Parathyroid adenoma (tissue), 2 donors: Measurements from ENCODE around the gene ZNF862.

Source experiments
- H2AFZ ChIP-seq: fragments of 300-600 bp; sonication (generic); one replicate; pipeline ENCODE4 v1.7.0; 2017; ENCODE audit warnings: antibody characterized with exemption, mild to moderate bottlenecking
- H3K27ac ChIP-seq: fragments of 300-600 bp; sonication (generic); one replicate; pipeline ENCODE4 v1.7.0; 2017
- H3K27me3 ChIP-seq: fragments of 300-600 bp; sonication (generic); one replicate; pipeline ENCODE4 v1.7.0; 2017; ENCODE audit warnings: low read length; ENCODE audit not compliant: control insufficient read depth, insufficient read depth
- H3K36me3 ChIP-seq: fragments of 300-600 bp; sonication (generic); one replicate; pipeline ENCODE4 v1.7.0; 2017; ENCODE audit warnings: low read length; ENCODE audit not compliant: control insufficient read depth, insufficient read depth
- H3K4me1 ChIP-seq: fragments of 300-600 bp; sonication (generic); one replicate; pipeline ENCODE4 v1.7.0; 2017; ENCODE audit warnings: control low read depth
- H3K4me2 ChIP-seq: fragments of 300-600 bp; sonication (generic); one replicate; pipeline ENCODE4 v1.7.0; 2017; ENCODE audit warnings: low read length
- H3K4me3 ChIP-seq: fragments of 300-600 bp; sonication (generic); one replicate; pipeline ENCODE4 v1.7.0; 2017; ENCODE audit warnings: low read depth, low read length
- H3K79me2 ChIP-seq: fragments of 300-600 bp; sonication (generic); one replicate; pipeline ENCODE4 v1.7.0; 2017; ENCODE audit warnings: control low read depth
- H3K9ac ChIP-seq: fragments of 300-600 bp; sonication (generic); one replicate; pipeline ENCODE4 v1.7.0; 2017; ENCODE audit warnings: mild to moderate bottlenecking
- H3K9me3 ChIP-seq: fragments of 300-600 bp; sonication (generic); one replicate; pipeline ENCODE4 v1.7.0; 2017; ENCODE audit warnings: low read length; ENCODE audit not compliant: control insufficient read depth
- CTCF ChIP-seq: fragments of 300-600 bp; sonication (generic); IDR thresholded peaks from one replicate; pipeline ENCODE4 v1.7.0; 2017; ENCODE audit warnings: antibody characterized with exemption, mild to moderate bottlenecking
- donor health status: primary hyperparathyroidism.

ZNF862 gene

GRCh38 chr7:149806726-149807125 is 31.4 kb upstream of the ZNF862 start:
- no peak for TF ChIP-seq CTCF

GRCh38 chr7:149808311-149808710 is 29.9 kb upstream of the ZNF862 start:
- Histone ChIP-seq H3K27ac (no peak overlapping the region), H3K27me3 (no peaks in the 10 kb centered on the region), H3K36me3 (no peaks in the 10 kb centered on the region), H3K4me2 (no peak overlapping the region), H3K9ac (no peak overlapping the region), H3K9me3 (no peaks in the 10 kb centered on the region), H2AFZ (no peak overlapping the region), H3K79me2 (no peaks in the 10 kb centered on the region), H3K4me1 (no peaks in the 10 kb centered on the region), H3K4me3 (no peak overlapping the region)
- TF ChIP-seq CTCF: no peak

More at GRCh38 chr7:149806726-149807125, 31.4 kb upstream of the ZNF862 start:
- Histone ChIP-seq H3K27ac (no peak overlapping the region), H3K27me3 (no peaks in the 10 kb centered on the region), H3K9ac (no peak overlapping the region), H3K79me2 (no peaks in the 10 kb centered on the region), H3K36me3 (no peaks in the 10 kb centered on the region), H3K4me1 (no peaks in the 10 kb centered on the region), H2AFZ (no peak overlapping the region), H3K4me2 (no peak overlapping the region), H3K9me3 (no peaks in the 10 kb centered on the region), H3K4me3 (no peak overlapping the region)

GRCh38 chr7:149809215-149809614 is 29.0 kb upstream of the ZNF862 start:
- Histone ChIP-seq H2AFZ (no peak overlapping the region), H3K9me3 (no peaks in the 10 kb centered on the region), H3K27ac (no peak overlapping the region), H3K4me2 (no peak overlapping the region), H3K4me3 (no peak overlapping the region), H3K4me1 (no peaks in the 10 kb centered on the region), H3K79me2 (no peaks in the 10 kb centered on the region), H3K27me3 (no peaks in the 10 kb centered on the region), H3K9ac (no peak overlapping the region), H3K36me3 (no peaks in the 10 kb centered on the region)
- no peak for TF ChIP-seq CTCF

- H3K79me2 ChIP-seq: no peaks in the 10 kb centered on the region
- H3K9ac ChIP-seq: no peak overlapping the region
- no peak overlapping the region for H3K4me2 ChIP-seq
- no peak for TF ChIP-seq CTCF
- no peaks in the 10 kb centered on the region for H3K9me3 ChIP-seq
- H3K4me1 ChIP-seq: no peaks in the 10 kb centered on the region
- H3K27ac ChIP-seq: no peak overlapping the region
- H2AFZ ChIP-seq: no peak overlapping the region
- H3K36me3 ChIP-seq: no peaks in the 10 kb centered on the region
- H3K4me3 ChIP-seq: no peak overlapping the region
- H3K27me3 ChIP-seq: no peaks in the 10 kb centered on the region
Measured at GRCh38 chr7:149811221-149811620, 27.0 kb upstream of the ZNF862 start.

GRCh38 chr7:149811831-149812490 is 26.2 kb upstream of the ZNF862 start:
- H3K9me3 ChIP-seq: no peaks in the 10 kb centered on the region
- no peak overlapping the region for H3K4me3 ChIP-seq
- H3K4me2 ChIP-seq: no peak overlapping the region
- H3K27me3 ChIP-seq: no peaks in the 10 kb centered on the region
- no peak overlapping the region for H3K9ac ChIP-seq
- no peak overlapping the region for H2AFZ ChIP-seq
- no peak for TF ChIP-seq CTCF
- H3K27ac ChIP-seq: no peak overlapping the region
- no peaks in the 10 kb centered on the region for H3K36me3 ChIP-seq
- H3K4me1 ChIP-seq: no peaks in the 10 kb centered on the region
- H3K79me2 ChIP-seq: no peaks in the 10 kb centered on the region
